Measurements from ENCODE around the gene OSBPL2. TPM values are rescaled to one million over a fixed set of nuclear protein-coding genes. Genes with fewer than 3 reads are reported as not detected.

The OSBPL2 gene
- total and polyA plus RNA-seq, 9 of the 15 experiments (the other 6 are each of a cell fraction or from before 2014, with no cell fraction given), result 2.5 to 25.6 (median 14.1) TPM

GRCh38 chr20:62309198-62309944, 71.0 kb downstream of the OSBPL2 start (continued):
- TF ChIP-seq ZNF318 (IDR thresholded peaks at IDR 0.05; ENCODE audit: borderline replicate concordance in 1 of 2, low read depth in 1 of 2) (no peak), PRMT5 (CRISPR knock-in tag; IDR thresholded peaks at IDR 0.05) (no peak), ZBTB34 (CRISPR knock-in tag; IDR thresholded peaks at IDR 0.05) (no peak), SUPT5H (IDR thresholded peaks at IDR 0.05) (peak; percentile 21; the same call in 1 of the 2 replicates), FOXK1 (CRISPR knock-in tag; IDR thresholded peaks at IDR 0.05; ENCODE audit: borderline replicate concordance) (no peak), POLR3G (IDR thresholded peaks at IDR 0.05; ENCODE audit: extremely low read depth, insufficient read length, insufficient replicate concordance) (no peak), ETS2 (tag; IDR thresholded peaks at IDR 0.05; ENCODE audit: borderline replicate concordance, poor library complexity, severe bottlenecking) (no peak), PCBP1 (IDR thresholded peaks at IDR 0.05; ENCODE audit: low read depth, low read length, poor library complexity, severe bottlenecking) (peak; percentile 68), ZNF146 (CRISPR knock-in tag; IDR thresholded peaks at IDR 0.05; ENCODE audit: unreplicated experiment) (no peak), POLR2G (IDR thresholded peaks at IDR 0.05; ENCODE audit: low read depth, low read length) (peak; percentile 58; the same call in 1 of the 2 replicates), GTF3C2 (IDR thresholded peaks at IDR 0.05; ENCODE audit: borderline replicate concordance, extremely low read depth, insufficient read length) (no peak), ZNF830 (CRISPR knock-in tag; IDR thresholded peaks at IDR 0.05) (no peak), ZNF699 (CRISPR knock-in tag; IDR thresholded peaks at IDR 0.05; ENCODE audit: insufficient replicate concordance) (no peak), POU5F1 (IDR thresholded peaks at IDR 0.05; ENCODE audit: borderline replicate concordance, low read depth, low read length, partially characterized antibody) (no peak)

Measured in K562 (cell line).